Pulmonary artery endothelial cell (primary cell): Measurements from ENCODE around the gene PARP12. TPM values are rescaled to one million over a fixed set of nuclear protein-coding genes. Genes with fewer than 3 reads are reported as not detected.

Experiments
- total RNA-seq: library from RNA; depleted of rRNA; stranded (reverse); fragments of >200 nt; gene quantifications from 2 replicates; pipeline ENCODE4 v1.2.3, GENCODE V29; 2014

Gene PARP12
- total RNA-seq, 1 donor from 2014 or later = 52.8 TPM

Other genes starting within 250 kb of the PARP12 start
- 8.1 and 10.6 TPM in 2 replicates for gene TBXAS1, start 233.7 kb downstream of the PARP12 start, total RNA-seq
- gene KDM7A, start 114.0 kb upstream of the PARP12 start, total RNA-seq = 5.3 and 7.5 TPM in 2 replicates